ENCODE data around the gene SLC4A3.
"Not testable (repeated sequence)": the region's sequence is repeated elsewhere in the genome, so short reads cannot be mapped to it uniquely, and the experiment has no call there.

The SLC4A3 gene

DNA sequence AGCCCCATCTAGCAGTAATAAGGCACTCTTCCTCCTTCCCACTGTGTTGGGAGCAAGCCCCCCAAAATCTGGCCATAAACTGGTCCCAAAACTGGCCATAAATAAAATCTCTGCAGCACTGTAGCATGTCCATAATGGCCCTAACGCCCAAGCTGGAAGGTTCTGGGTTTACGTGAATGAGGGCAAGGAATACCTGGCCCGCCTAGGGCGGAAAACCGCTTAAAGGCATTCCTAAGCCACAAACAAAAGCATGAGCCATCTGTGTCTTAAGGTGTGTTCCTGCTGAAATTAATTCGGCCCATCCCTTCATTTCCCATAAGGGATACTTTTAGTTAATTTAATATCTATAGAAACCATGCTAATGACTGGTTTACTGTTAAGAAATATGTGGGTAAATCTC lies 24.2 kb downstream of the SLC4A3 start:
- peaks cover 0 to 11% of the 10 kb centered on the region in 2 experiments for H3K27me3 ChIP-seq (ENCODE audit: control insufficient read depth in 1 of 2, insufficient read depth in 1 of 2, low read length in 2 of 2)
- H3K9ac ChIP-seq (ENCODE audit: low read length); H2AK5ac ChIP-seq (ENCODE audit: low read length, severe bottlenecking); H3K27ac ChIP-seq (ENCODE audit: low read length, poor library complexity, severe bottlenecking); DNase-seq; H3K14ac ChIP-seq (ENCODE audit: low read length in 2 of 2); H3K23ac ChIP-seq (ENCODE audit: low read length in 2 of 2); H4K8ac ChIP-seq (ENCODE audit: low read length); H3K4me2 ChIP-seq (ENCODE audit: low read length, poor library complexity, severe bottlenecking); H3K18ac ChIP-seq (ENCODE audit: low read depth in 1 of 2, low read length in 2 of 2); H3K79me1 ChIP-seq (replicated peaks; ENCODE audit: low read length, poor library complexity, severe bottlenecking); H2BK12ac ChIP-seq (ENCODE audit: low read length in 2 of 2); H2BK15ac ChIP-seq (ENCODE audit: low read depth, poor library complexity, severe bottlenecking); H2BK5ac ChIP-seq (ENCODE audit: low read depth, low read length, poor library complexity, severe bottlenecking); H3K4me3 ChIP-seq (ENCODE audit: insufficient read depth in 1 of 2, low read depth in 1 of 2, low read length in 2 of 2); H3K4me1 ChIP-seq (ENCODE audit: control insufficient read depth, insufficient read depth, low read depth, low read length); H3K4ac ChIP-seq (ENCODE audit: low read depth in 1 of 2, low read length in 2 of 2); H2BK120ac ChIP-seq (ENCODE audit: low read depth, low read length); H2AFZ ChIP-seq (ENCODE audit: low read depth, low read length); H4K91ac ChIP-seq (ENCODE audit: low read length); H3K36me3 ChIP-seq (ENCODE audit: control insufficient read depth in 1 of 2, insufficient read depth in 2 of 2, low read depth in 1 of 2, low read length in 2 of 2); H3K9me3 ChIP-seq (ENCODE audit: control insufficient read depth, low read length): not testable (repeated sequence)
- 75% methylated on average over 5 of the region's 6 CpGs for WGBS

DNA sequence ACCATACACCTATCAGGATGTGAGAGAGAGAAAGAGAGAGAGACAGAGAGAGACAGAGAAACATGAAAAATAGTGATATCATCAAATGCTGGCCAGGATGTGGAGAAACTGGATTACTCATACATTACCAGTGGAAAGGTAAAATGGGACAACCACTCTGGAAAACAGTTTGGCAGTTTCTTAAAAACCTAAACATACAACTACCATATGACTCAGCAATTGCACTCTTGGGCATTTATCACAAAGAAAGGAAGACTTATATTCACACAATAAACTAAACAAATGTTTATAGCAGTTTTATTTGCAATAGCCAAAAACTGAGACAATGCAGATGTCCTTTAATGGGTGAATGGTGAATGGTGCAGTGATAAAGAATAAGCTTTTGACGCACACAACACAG lies 29.1 kb downstream of the SLC4A3 start:
- no peak overlapping the region for H4K8ac ChIP-seq (ENCODE audit: low read length)
- H3K14ac ChIP-seq (ENCODE audit: low read length in 2 of 2) = no peak overlapping the region
- no peak overlapping the region for H3K27ac ChIP-seq (ENCODE audit: low read length, poor library complexity, severe bottlenecking)
- H3K79me1 ChIP-seq (replicated peaks; ENCODE audit: low read length, poor library complexity, severe bottlenecking) = no peaks in the 10 kb centered on the region
- no peak overlapping the region for H3K4ac ChIP-seq (ENCODE audit: low read depth in 1 of 2, low read length in 2 of 2)
- H2AFZ ChIP-seq (ENCODE audit: low read depth, low read length) = no peak overlapping the region
- H3K27me3 ChIP-seq (ENCODE audit: control insufficient read depth in 1 of 2, insufficient read depth in 1 of 2, low read length in 2 of 2) = peaks cover 0 to 4% of the 10 kb centered on the region in 2 experiments
- no peak overlapping the region for H2AK5ac ChIP-seq (ENCODE audit: low read length, severe bottlenecking)
- no peaks in the 10 kb centered on the region for H3K36me3 ChIP-seq (ENCODE audit: control insufficient read depth in 1 of 2, insufficient read depth in 2 of 2, low read depth in 1 of 2, low read length in 2 of 2)
- peak; percentile 20 for DNase-seq
- H3K9me3 ChIP-seq (ENCODE audit: control insufficient read depth, low read length) = peaks cover 3% of the 10 kb centered on the region
- no peaks in the 10 kb centered on the region for H3K4me1 ChIP-seq (ENCODE audit: control insufficient read depth, insufficient read depth, low read depth, low read length)
- H2BK5ac ChIP-seq (ENCODE audit: low read depth, low read length, poor library complexity, severe bottlenecking) = no peak overlapping the region
- no peak overlapping the region for H3K4me3 ChIP-seq (ENCODE audit: insufficient read depth in 1 of 2, low read depth in 1 of 2, low read length in 2 of 2)
- WGBS = no CpG with 5 or more reads among the region's 1 CpG
- H4K91ac ChIP-seq (ENCODE audit: low read length) = no peak overlapping the region
- H3K4me2 ChIP-seq (ENCODE audit: low read length, poor library complexity, severe bottlenecking) = no peak overlapping the region
- no peak overlapping the region for H2BK15ac ChIP-seq (ENCODE audit: low read depth, poor library complexity, severe bottlenecking)
- H3K18ac ChIP-seq (ENCODE audit: low read depth in 1 of 2, low read length in 2 of 2) = no peak overlapping the region
- H3K9ac ChIP-seq (ENCODE audit: low read length) = no peak overlapping the region
- no peak overlapping the region for H3K23ac ChIP-seq (ENCODE audit: low read length in 2 of 2)
- H2BK120ac ChIP-seq (ENCODE audit: low read depth, low read length) = no peak overlapping the region
- no peak overlapping the region for H2BK12ac ChIP-seq (ENCODE audit: low read length in 2 of 2)

GRCh38 chr2:219658196-219658846 lies 30.9 kb downstream of the SLC4A3 start:
- Histone ChIP-seq H3K9me3 (ENCODE audit: control insufficient read depth, low read length) (no peaks in the 10 kb centered on the region), H3K4ac (ENCODE audit: low read depth in 1 of 2, low read length in 2 of 2) (no peak overlapping the region), H2BK15ac (ENCODE audit: low read depth, poor library complexity, severe bottlenecking) (no peak overlapping the region), H2AFZ (ENCODE audit: low read depth, low read length) (no peak overlapping the region), H3K4me1 (ENCODE audit: control insufficient read depth, insufficient read depth, low read depth, low read length) (peaks cover 5% of the 10 kb centered on the region), H3K18ac (ENCODE audit: low read depth in 1 of 2, low read length in 2 of 2) (no peak overlapping the region), H3K27me3 (ENCODE audit: control insufficient read depth in 1 of 2, insufficient read depth in 1 of 2, low read length in 2 of 2) (peaks cover 0 to 3% of the 10 kb centered on the region in 2 experiments), H2AK5ac (ENCODE audit: low read length, severe bottlenecking) (no peak overlapping the region), H4K91ac (ENCODE audit: low read length) (no peak overlapping the region), H3K36me3 (ENCODE audit: control insufficient read depth in 1 of 2, insufficient read depth in 2 of 2, low read depth in 1 of 2, low read length in 2 of 2) (no peaks in the 10 kb centered on the region), H3K9ac (ENCODE audit: low read length) (peak overlapping the region; percentile 67), H3K27ac (ENCODE audit: low read length, poor library complexity, severe bottlenecking) (no peak overlapping the region), H4K8ac (ENCODE audit: low read length) (no peak overlapping the region), H2BK12ac (ENCODE audit: low read length in 2 of 2) (no peak overlapping the region), H3K4me2 (ENCODE audit: low read length, poor library complexity, severe bottlenecking) (no peak overlapping the region), H3K79me1 (replicated peaks; ENCODE audit: low read length, poor library complexity, severe bottlenecking) (no peaks in the 10 kb centered on the region), H3K4me3 (ENCODE audit: insufficient read depth in 1 of 2, low read depth in 1 of 2, low read length in 2 of 2) (peak overlapping the region in 1 of 2 experiments; percentile 30), H2BK5ac (ENCODE audit: low read depth, low read length, poor library complexity, severe bottlenecking) (no peak overlapping the region), H3K23ac (ENCODE audit: low read length in 2 of 2) (no peak overlapping the region), H2BK120ac (ENCODE audit: low read depth, low read length) (no peak overlapping the region), H3K14ac (ENCODE audit: low read length in 2 of 2) (no peak overlapping the region)
- 94% methylated on average over 6 of the region's 7 CpGs for WGBS
- no peak for DNase-seq

- no peak overlapping the region for H2AK5ac ChIP-seq (ENCODE audit: low read length, severe bottlenecking)
- H3K18ac ChIP-seq (ENCODE audit: low read depth in 1 of 2, low read length in 2 of 2) = no peak overlapping the region
- H3K14ac ChIP-seq (ENCODE audit: low read length in 2 of 2) = no peak overlapping the region
- H3K9ac ChIP-seq (ENCODE audit: low read length) = peak overlapping the region; percentile 67
- no peak overlapping the region for H3K4me3 ChIP-seq (ENCODE audit: insufficient read depth in 1 of 2, low read depth in 1 of 2, low read length in 2 of 2)
- no peak overlapping the region for H3K23ac ChIP-seq (ENCODE audit: low read length in 2 of 2)
- WGBS = 63% methylated on average over 2 of the region's 3 CpGs
- no peaks in the 10 kb centered on the region for H3K9me3 ChIP-seq (ENCODE audit: control insufficient read depth, low read length)
- peaks cover 5% of the 10 kb centered on the region for H3K4me1 ChIP-seq (ENCODE audit: control insufficient read depth, insufficient read depth, low read depth, low read length)
- H3K27ac ChIP-seq (ENCODE audit: low read length, poor library complexity, severe bottlenecking) = no peak overlapping the region
- H2BK5ac ChIP-seq (ENCODE audit: low read depth, low read length, poor library complexity, severe bottlenecking) = no peak overlapping the region
- no peaks in the 10 kb centered on the region for H3K36me3 ChIP-seq (ENCODE audit: control insufficient read depth in 1 of 2, insufficient read depth in 2 of 2, low read depth in 1 of 2, low read length in 2 of 2)
- H3K27me3 ChIP-seq (ENCODE audit: control insufficient read depth in 1 of 2, insufficient read depth in 1 of 2, low read length in 2 of 2) = peaks cover 0 to 3% of the 10 kb centered on the region in 2 experiments
- no peak overlapping the region for H4K8ac ChIP-seq (ENCODE audit: low read length)
- no peak overlapping the region for H2BK120ac ChIP-seq (ENCODE audit: low read depth, low read length)
- no peak overlapping the region for H2BK12ac ChIP-seq (ENCODE audit: low read length in 2 of 2)
- H4K91ac ChIP-seq (ENCODE audit: low read length) = no peak overlapping the region
- no peak overlapping the region for H2BK15ac ChIP-seq (ENCODE audit: low read depth, poor library complexity, severe bottlenecking)
- no peaks in the 10 kb centered on the region for H3K79me1 ChIP-seq (replicated peaks; ENCODE audit: low read length, poor library complexity, severe bottlenecking)
- no peak overlapping the region for H3K4ac ChIP-seq (ENCODE audit: low read depth in 1 of 2, low read length in 2 of 2)
- H3K4me2 ChIP-seq (ENCODE audit: low read length, poor library complexity, severe bottlenecking) = no peak overlapping the region
- H2AFZ ChIP-seq (ENCODE audit: low read depth, low read length) = no peak overlapping the region
- DNase-seq = no peak
These were observed 31.4 kb downstream of the SLC4A3 start for GRCh38 chr2:219658874-219659273.
